OCI-LY1 (cell line): ENCODE measurements around the gene RFTN1.

Experiments used
- H2AFZ ChIP-seq: fragments of 200-600 bp; sonication (generic), shearing (Covaris generic); 2 replicates; pipeline ENCODE4 v1.6.0; 2014; ENCODE audit warnings: antibody characterized with exemption, mild to moderate bottlenecking, low read length
- H3F3A ChIP-seq: fragments of 200-600 bp; sonication (generic), shearing (Covaris generic); 2 replicates; pipeline ENCODE4 v1.6.0; 2014; ENCODE audit warnings: mild to moderate bottlenecking, antibody characterized with exemption, low read length, moderate library complexity; ENCODE audit not compliant: insufficient read depth
- H3K27ac ChIP-seq: fragments of 200-600 bp; sonication (generic); 2 replicates; pipeline ENCODE4 v1.5.1; 2014; ENCODE audit warnings: low read length, mixed run types, mild to moderate bottlenecking, low read depth; ENCODE audit not compliant: poor library complexity, severe bottlenecking
- H3K27me3 ChIP-seq: fragments of 200-600 bp; sonication (generic); 2 replicates; pipeline ENCODE4 v1.6.0; 2014; ENCODE audit warnings: antibody characterized with exemption, mild to moderate bottlenecking, low read length, moderate library complexity; ENCODE audit not compliant: insufficient read depth
- H3K36me3 ChIP-seq: fragments of 200-600 bp; sonication (generic); 2 replicates; pipeline ENCODE4 v1.6.1; 2014; ENCODE audit warnings: mild to moderate bottlenecking, antibody characterized with exemption, low read length, moderate library complexity, mixed read lengths; ENCODE audit not compliant: insufficient read depth
- H3K4me1 ChIP-seq: fragments of 200-600 bp; sonication (generic); 2 replicates; pipeline ENCODE4 v1.5.1; 2014; ENCODE audit warnings: mild to moderate bottlenecking, low read length, moderate library complexity; ENCODE audit not compliant: insufficient read depth, severe bottlenecking
- H3K4me2 ChIP-seq: fragments of 200-600 bp; sonication (generic), shearing (Covaris generic); 2 replicates; pipeline ENCODE4 v1.6.1; 2014; ENCODE audit warnings: low read length
- H3K4me3 ChIP-seq: fragments of 200-600 bp; sonication (generic); 2 replicates; pipeline ENCODE4 v1.5.1; 2014; ENCODE audit warnings: low read length, low read depth, mild to moderate bottlenecking, mixed read lengths; ENCODE audit not compliant: poor library complexity, severe bottlenecking
- H3K79me2 ChIP-seq: fragments of 200-600 bp; shearing (Covaris generic); 2 replicates; pipeline ENCODE4 v1.6.1; 2016; ENCODE audit warnings: mixed run types, low read length, mixed read lengths; ENCODE audit not compliant: insufficient read depth
- H3K9ac ChIP-seq: fragments of 200-600 bp; sonication (generic), shearing (Covaris generic); 2 replicates; pipeline ENCODE4 v1.6.1; 2014; ENCODE audit warnings: mild to moderate bottlenecking, low read length, mixed read lengths
- H3K9me2 ChIP-seq: fragments of 200-600 bp; sonication (generic), shearing (Covaris generic); 2 replicates; pipeline ENCODE4 v1.6.1; 2014; ENCODE audit warnings: low read depth, mild to moderate bottlenecking, low read length, mixed read lengths
- H3K9me3 ChIP-seq: fragments of 200-600 bp; shearing (Covaris generic); 2 replicates; pipeline ENCODE4 v1.6.1; 2014; ENCODE audit warnings: low read length, mixed read lengths
- H4K20me1 ChIP-seq: fragments of 200-600 bp; sonication (generic), shearing (Covaris generic); 2 replicates; pipeline ENCODE4 v1.6.0; 2016; ENCODE audit warnings: mild to moderate bottlenecking, low read length; ENCODE audit not compliant: insufficient read depth
- CTCF ChIP-seq: fragments of 200-600 bp; sonication (generic), shearing (Covaris generic); IDR thresholded peaks from 2 replicates; pipeline ENCODE4 v1.5.1; 2017; ENCODE audit warnings: mild to moderate bottlenecking, antibody characterized with exemption, low read length, moderate library complexity, mixed read lengths
- EZH2 ChIP-seq: fragments of 200-600 bp; sonication (generic), shearing (Covaris generic); IDR thresholded peaks from 2 replicates; pipeline ENCODE4 v1.8.0; 2017; ENCODE audit warnings: borderline replicate concordance, mixed run types, mild to moderate bottlenecking, antibody characterized with exemption, low read length, moderate library complexity, mixed read lengths

RFTN1 gene

GRCh38 chr3:16329826-16330129, 183.7 kb downstream of the RFTN1 start:
- no peaks in the 10 kb centered on the region for H3K9me2 ChIP-seq
- H3K79me2 ChIP-seq, result peaks cover 10% of the 10 kb centered on the region
- H3K4me2 ChIP-seq, result no peak overlapping the region
- H3K4me1 ChIP-seq, result no peaks in the 10 kb centered on the region
- H3K27me3 ChIP-seq, result no peaks in the 10 kb centered on the region
- no peak overlapping the region for H3K9ac ChIP-seq
- no peak overlapping the region for H2AFZ ChIP-seq
- H3K27ac ChIP-seq, result no peak overlapping the region
- no peaks in the 10 kb centered on the region for H4K20me1 ChIP-seq
- peaks cover 96% of the 10 kb centered on the region for H3K36me3 ChIP-seq
- no peak overlapping the region for H3K4me3 ChIP-seq
- H3F3A ChIP-seq, result no peaks in the 10 kb centered on the region
- no peaks in the 10 kb centered on the region for H3K9me3 ChIP-seq
- TF ChIP-seq CTCF (no peak), EZH2 (no peak)

DNA sequence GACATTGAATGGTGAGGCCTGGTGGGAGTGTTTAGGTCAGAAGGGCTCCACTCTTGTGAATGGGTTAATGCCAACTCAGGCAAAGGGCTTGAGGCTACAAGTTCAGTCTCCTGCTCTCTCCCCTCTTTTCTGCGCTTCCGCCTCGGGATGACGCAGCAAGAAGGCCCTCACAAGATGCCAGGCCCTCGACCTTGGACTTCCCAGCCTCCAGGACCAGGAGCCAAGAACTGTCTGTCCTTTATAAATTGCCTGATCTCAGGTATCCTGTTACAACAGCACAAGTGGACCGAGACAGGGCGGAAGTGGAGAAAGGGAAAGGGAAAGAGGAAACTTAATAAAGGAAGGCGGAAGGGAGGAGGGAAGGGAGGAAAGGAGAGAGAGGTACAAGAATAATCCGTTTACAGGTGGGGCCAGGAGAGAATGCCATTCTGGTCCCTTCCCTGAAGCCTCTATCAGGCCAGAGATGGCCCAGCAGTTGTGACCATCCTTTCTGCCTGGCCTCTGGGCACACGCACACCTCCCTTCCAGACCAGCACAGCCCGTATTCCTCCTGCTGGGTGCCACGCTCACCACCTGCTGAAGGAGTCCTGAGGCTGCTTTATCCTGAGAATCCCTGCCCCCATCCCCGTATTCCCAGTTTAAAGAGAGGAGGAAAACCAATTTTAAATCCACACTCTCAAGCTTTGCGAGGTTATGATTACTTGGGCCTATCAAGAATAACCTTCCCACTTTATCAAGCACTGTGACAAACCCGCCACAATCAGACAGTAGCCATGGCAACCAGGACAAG, 184.3 kb downstream of the RFTN1 start:
- H3K4me1 ChIP-seq, result no peaks in the 10 kb centered on the region
- peaks cover 96% of the 10 kb centered on the region for H3K36me3 ChIP-seq
- no peaks in the 10 kb centered on the region for H4K20me1 ChIP-seq
- no peak overlapping the region for H2AFZ ChIP-seq
- peaks cover 5% of the 10 kb centered on the region for H3K79me2 ChIP-seq
- no peaks in the 10 kb centered on the region for H3K9me3 ChIP-seq
- no peak overlapping the region for H3K9ac ChIP-seq
- no peaks in the 10 kb centered on the region for H3K27me3 ChIP-seq
- TF ChIP-seq CTCF, result no peak
- TF ChIP-seq EZH2, result no peak
- H3K9me2 ChIP-seq, result no peaks in the 10 kb centered on the region
- no peaks in the 10 kb centered on the region for H3F3A ChIP-seq
- no peak overlapping the region for H3K4me3 ChIP-seq
- H3K4me2 ChIP-seq, result no peak overlapping the region
- no peak overlapping the region for H3K27ac ChIP-seq

DNA sequence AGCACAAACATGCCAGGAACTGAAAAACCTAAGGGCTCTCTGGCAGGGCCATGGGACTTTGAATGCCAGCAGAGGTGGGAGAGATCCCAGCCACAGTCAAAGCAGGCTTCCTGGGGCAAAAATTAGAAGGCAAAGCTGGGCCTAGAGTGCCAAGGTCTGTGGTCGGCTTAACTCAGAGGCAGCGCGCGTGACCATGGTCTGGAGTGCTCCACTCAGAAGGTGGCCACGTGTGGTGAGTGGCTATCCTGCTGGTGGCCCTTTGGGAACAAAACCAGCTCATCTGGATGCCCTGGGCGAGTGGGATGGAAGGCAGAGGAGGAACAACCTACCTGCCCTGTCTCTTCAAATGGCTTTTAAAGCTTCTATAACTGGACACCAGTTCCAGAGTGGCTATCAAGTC, 185.4 kb downstream of the RFTN1 start:
- Histone ChIP-seq H3K27me3 (no peaks in the 10 kb centered on the region), H3K4me2 (no peak overlapping the region), H3K9ac (no peak overlapping the region), H3K9me3 (no peaks in the 10 kb centered on the region), H3K27ac (no peak overlapping the region), H3K36me3 (peaks cover 96% of the 10 kb centered on the region), H3F3A (no peaks in the 10 kb centered on the region), H3K4me1 (no peaks in the 10 kb centered on the region), H3K4me3 (no peak overlapping the region), H2AFZ (no peak overlapping the region), H3K79me2 (no peaks in the 10 kb centered on the region), H4K20me1 (no peaks in the 10 kb centered on the region), H3K9me2 (no peaks in the 10 kb centered on the region)
- TF ChIP-seq CTCF, result no peak
- TF ChIP-seq EZH2, result no peak
